Measurements from ENCODE around the gene NCKAP1.

DNA sequence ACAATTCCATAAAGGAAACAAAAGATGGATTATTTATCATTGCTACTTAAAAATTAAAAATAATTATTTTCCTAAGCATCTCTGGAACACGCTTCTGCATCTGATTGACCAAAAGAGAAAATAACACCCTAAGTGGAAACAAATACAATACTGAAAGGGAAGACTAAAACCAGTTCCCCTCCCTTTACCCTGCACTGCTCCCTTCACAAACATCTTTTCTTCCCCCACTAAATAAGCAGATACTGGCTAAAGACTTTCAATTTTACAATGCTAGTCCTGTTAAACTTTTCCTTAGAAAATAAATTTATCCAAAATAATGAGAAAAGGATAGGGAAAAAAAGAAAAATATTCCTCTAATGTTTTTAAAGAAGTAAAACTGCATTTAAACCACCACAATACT lies 4.3 kb downstream of the NCKAP1 start:
- TF ChIP-seq POLR2AphosphoS5 (IDR thresholded peaks at IDR 0.05; ENCODE audit: borderline replicate concordance, low read depth, low read length) (no peak), EZH2 (IDR thresholded peaks at IDR 0.05) (no peak), FOXP2 (optimal IDR thresholded peaks at IDR 0.05; ENCODE audit: control extremely low read depth, extremely low read length, insufficient read depth) (no peak)
